Colonic mucosa (tissue), 4 donors: ENCODE data around the gene SVOP. TPM values are rescaled to one million over a fixed set of nuclear protein-coding genes. Genes with fewer than 3 reads are reported as not detected.
A peak's percentile ranks its signal among the peaks of the same experiment; 100 is the strongest.
"Not testable (repeated sequence)": the region's sequence is repeated elsewhere in the genome, so short reads cannot be mapped to it uniquely, and the experiment has no call there.

Source experiments
- DNase-seq: peaks from one replicate; pipeline ENCODE4 v3.0.0-alpha.2; 2020
- H3K27ac ChIP-seq: fragments of 200-600 bp; one replicate; pipeline ENCODE4 v1.8.0; 2021
- H3K27me3 ChIP-seq: fragments of 200-600 bp; one replicate; pipeline ENCODE4 v1.8.0; 2021
- H3K36me3 ChIP-seq: fragments of 200-600 bp; one replicate; pipeline ENCODE4 v1.8.0; 2021
- H3K4me1 ChIP-seq: fragments of 200-600 bp; one replicate; pipeline ENCODE4 v1.8.0; 2021; ENCODE audit warnings: mild to moderate bottlenecking
- H3K4me3 ChIP-seq: fragments of 200-600 bp; one replicate; pipeline ENCODE4 v1.8.0; 2021
- H3K9ac ChIP-seq, 2 donors: one replicate each; pipeline ENCODE4 v1.7.0; 2013; ENCODE audit warnings: control low read depth in 2 of 2, low read depth in 2 of 2, low read length in 2 of 2
- H3K9me3 ChIP-seq: fragments of 200-600 bp; one replicate; pipeline ENCODE4 v1.8.0; 2021
- intact Hi-C: fragments of 100-400 bp; cut with DNase I; formaldehyde crosslinking; loops from one replicate; pipeline ENCODE4 v1.14.1; 2022
- total RNA-seq, 2 donors: library from RNA; stranded (reverse); fragmentation: NEBNext Ultra II Directional in 1 of 2; extraction: Animal tissue kit (Norgen Biotek cat#: 25700) in 1 of 2; gene quantifications; one replicate each; pipeline ENCODE4 v1.2.1, GENCODE V29; 2021
- TF ChIP-seq, protein P1 (sequence below): fragments of 200-600 bp; IDR thresholded peaks from one replicate; pipeline ENCODE4 v1.8.0; 2022; ENCODE audit warnings: antibody characterized with exemption, mild to moderate bottlenecking
- donor health status: healthy.
- donor health status: DM: no; HTN: no; CAD: no.
- donor health status: DM: no; HTN: no; CAD: no.

Gene SVOP
- total RNA-seq, 2 donors from 2014 or later = 0.15 to 0.50 TPM

DNA sequence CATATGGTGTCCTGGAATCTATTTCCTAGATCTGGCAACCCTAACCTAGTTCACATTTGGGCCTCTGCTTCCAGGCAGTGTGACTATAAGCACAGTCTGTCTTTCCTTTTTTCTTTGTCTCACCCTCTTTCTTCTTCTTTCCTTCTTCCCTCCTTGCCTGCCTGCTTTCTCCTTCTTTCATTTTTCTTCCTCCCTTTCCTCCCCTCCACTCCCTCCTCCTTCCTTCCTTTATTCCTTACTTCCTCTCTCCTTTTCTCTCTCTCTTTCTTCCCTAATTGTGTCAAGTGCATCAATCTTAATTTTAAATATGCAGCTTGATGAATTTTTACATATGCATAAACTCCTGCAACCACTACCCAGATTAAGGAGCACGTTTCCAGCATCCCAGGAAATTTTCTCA, 145.6 kb downstream of the SVOP start:
- intact Hi-C loops = no loop called here
- H3K9ac ChIP-seq = no peak overlapping the region
- no peaks in the 10 kb centered on the region for H3K4me1 ChIP-seq
- no peaks in the 10 kb centered on the region for H3K36me3 ChIP-seq
- DNase-seq = no peak
- H3K27ac ChIP-seq = no peak overlapping the region
- no peaks in the 10 kb centered on the region for H3K27me3 ChIP-seq
- TF ChIP-seq, protein P1, sequence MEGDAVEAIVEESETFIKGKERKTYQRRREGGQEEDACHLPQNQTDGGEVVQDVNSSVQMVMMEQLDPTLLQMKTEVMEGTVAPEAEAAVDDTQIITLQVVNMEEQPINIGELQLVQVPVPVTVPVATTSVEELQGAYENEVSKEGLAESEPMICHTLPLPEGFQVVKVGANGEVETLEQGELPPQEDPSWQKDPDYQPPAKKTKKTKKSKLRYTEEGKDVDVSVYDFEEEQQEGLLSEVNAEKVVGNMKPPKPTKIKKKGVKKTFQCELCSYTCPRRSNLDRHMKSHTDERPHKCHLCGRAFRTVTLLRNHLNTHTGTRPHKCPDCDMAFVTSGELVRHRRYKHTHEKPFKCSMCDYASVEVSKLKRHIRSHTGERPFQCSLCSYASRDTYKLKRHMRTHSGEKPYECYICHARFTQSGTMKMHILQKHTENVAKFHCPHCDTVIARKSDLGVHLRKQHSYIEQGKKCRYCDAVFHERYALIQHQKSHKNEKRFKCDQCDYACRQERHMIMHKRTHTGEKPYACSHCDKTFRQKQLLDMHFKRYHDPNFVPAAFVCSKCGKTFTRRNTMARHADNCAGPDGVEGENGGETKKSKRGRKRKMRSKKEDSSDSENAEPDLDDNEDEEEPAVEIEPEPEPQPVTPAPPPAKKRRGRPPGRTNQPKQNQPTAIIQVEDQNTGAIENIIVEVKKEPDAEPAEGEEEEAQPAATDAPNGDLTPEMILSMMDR = no peak
- no peaks in the 10 kb centered on the region for H3K9me3 ChIP-seq
- no peak overlapping the region for H3K4me3 ChIP-seq

DNA sequence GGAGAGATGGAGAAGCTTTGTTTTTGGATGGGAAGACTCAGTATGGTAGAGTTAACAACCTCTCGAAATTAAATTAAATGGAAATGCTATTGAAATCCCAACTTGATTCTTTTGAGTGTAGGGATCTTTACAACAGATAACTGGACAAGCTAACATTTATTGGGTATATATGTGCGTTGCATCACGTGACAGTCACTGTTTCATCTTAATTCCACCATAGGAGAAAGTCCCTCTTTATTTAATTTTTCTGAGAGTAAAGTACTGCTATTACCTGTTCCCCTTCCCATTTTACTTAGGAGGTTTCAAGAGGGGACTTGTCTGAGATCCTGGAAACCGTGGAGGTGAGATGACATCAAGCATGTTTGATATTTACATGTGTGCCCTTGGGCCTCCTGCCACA, 152.1 kb downstream of the SVOP start:
- no peaks in the 10 kb centered on the region for H3K4me1 ChIP-seq
- no peak for DNase-seq
- intact Hi-C loops = no loop called here

DNA sequence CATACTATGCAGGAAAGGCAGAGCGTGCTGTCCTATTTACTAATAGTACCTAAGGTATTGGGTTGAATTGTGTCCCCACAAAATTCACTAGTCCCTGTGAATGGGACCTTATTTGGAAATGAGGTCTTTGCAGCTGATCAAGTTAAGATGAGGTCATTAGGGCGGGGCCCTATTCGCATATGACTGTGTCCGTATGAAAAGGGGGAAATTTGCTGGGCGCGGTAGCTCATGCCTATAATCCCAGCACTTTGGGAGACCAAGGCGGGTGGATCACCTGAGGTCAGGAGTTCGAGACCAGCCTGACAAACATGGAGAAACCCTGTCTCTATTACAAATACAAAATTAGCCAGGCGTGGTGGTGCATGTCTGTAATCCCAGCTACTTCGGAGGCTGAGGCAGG, 154.8 kb downstream of the SVOP start:
- H3K4me3 ChIP-seq, H3K9me3 ChIP-seq, H3K27ac ChIP-seq, H3K9ac ChIP-seq, DNase-seq, H3K27me3 ChIP-seq, H3K4me1 ChIP-seq, intact Hi-C loops, H3K36me3 ChIP-seq: not testable (repeated sequence)

More for the DNA sequence above, 152.1 kb downstream of the SVOP start:
- TF ChIP-seq, protein P1 = no peak
- H3K4me3 ChIP-seq = no peak overlapping the region
- no peak overlapping the region for H3K9ac ChIP-seq
- H3K36me3 ChIP-seq = no peaks in the 10 kb centered on the region
- H3K9me3 ChIP-seq = no peaks in the 10 kb centered on the region
- no peak overlapping the region for H3K27ac ChIP-seq
- H3K27me3 ChIP-seq = no peaks in the 10 kb centered on the region

DNA sequence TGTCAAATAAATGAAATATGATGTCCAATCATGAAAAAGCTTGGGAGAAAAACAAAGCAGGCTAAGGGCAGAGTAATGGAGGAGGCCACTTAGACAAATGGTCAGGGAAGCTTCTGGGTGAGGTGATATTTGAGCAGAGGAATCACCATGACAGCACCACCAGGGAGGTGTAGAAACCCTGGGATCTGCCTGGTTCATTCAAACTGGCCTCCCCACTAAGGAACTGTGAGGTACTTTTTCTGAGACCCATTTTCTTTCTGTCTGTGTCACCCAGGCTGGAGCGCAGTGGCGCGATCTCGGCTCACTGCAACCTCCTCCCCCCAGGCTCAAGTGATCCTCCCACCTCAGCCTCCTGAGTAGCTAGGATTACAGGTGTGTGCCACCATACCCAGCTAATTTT, 155.7 kb downstream of the SVOP start:
- no peak for DNase-seq
- no peak overlapping the region for H3K9ac ChIP-seq
- no peaks in the 10 kb centered on the region for H3K4me1 ChIP-seq
- H3K9me3 ChIP-seq = no peaks in the 10 kb centered on the region
- no peak overlapping the region for H3K27ac ChIP-seq
- intact Hi-C loops = no loop called here
- TF ChIP-seq, protein P1 = no peak
- H3K4me3 ChIP-seq = no peak overlapping the region
- no peaks in the 10 kb centered on the region for H3K27me3 ChIP-seq
- H3K36me3 ChIP-seq = no peaks in the 10 kb centered on the region

DNA sequence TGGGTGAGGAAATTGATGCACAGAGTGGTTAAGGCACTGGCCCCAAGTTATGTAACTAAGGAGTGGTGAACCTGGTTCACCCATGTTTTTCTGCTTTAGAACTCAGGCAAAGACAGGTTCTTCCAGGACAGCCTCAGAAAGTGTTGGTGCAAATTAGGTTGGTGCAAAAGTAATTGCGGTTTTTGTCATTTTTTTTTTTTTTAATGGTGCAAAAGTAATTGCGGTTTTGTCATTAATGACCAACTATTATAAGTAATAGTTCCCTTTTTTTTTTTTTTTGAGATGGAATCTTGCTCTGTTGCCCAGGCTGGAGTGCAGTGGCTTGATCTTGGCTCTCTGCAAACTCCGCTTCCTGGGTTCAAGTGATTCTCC, 158.3 kb downstream of the SVOP start:
- Histone ChIP-seq H3K27ac (no peak overlapping the region), H3K4me1 (peaks cover 6% of the 10 kb centered on the region), H3K9me3 (no peaks in the 10 kb centered on the region), H3K36me3 (no peaks in the 10 kb centered on the region), H3K9ac (no peak overlapping the region), H3K27me3 (no peaks in the 10 kb centered on the region), H3K4me3 (no peak overlapping the region)
- DNase-seq = no peak
- intact Hi-C loops = no loop called here
- TF ChIP-seq, protein P1 = no peak

DNA sequence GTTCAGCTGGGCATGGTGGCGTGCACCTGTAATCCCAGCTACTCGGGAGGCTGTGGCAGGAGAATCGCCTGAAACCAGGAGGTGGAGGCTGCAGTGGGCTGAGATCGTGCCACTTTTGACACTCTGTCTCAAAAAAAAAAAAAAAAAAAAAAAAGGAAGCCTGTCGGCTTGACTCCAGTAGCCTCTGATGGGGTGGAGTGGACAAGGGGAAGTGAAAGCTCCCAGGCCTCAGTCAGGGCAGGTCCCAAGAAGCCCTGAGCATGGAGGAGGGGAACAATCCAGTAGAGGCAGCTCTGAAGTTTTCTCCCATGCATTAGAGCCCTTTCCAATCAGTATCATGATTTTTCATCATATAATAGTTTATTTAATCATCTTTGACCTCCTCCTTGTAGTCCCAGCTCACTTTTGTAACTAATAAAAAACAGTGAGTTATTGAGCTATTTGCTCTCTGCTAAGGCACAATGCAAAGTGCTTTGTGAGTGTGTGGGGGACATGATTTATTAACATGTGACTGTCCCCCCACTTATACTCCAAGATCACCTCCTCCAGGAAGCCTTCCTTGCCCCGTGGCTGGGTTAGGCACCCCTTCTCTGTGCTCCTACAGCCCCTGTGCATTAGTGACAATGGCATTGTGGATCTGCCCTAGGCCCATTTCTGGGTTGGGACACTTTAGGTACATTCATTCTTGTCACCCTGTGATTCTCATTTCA, 158.8 kb downstream of the SVOP start:
- Histone ChIP-seq H3K9ac (no peak overlapping the region), H3K4me3 (no peak overlapping the region), H3K27me3 (no peaks in the 10 kb centered on the region), H3K4me1 (peaks cover 6% of the 10 kb centered on the region), H3K27ac (no peak overlapping the region), H3K9me3 (no peaks in the 10 kb centered on the region), H3K36me3 (no peaks in the 10 kb centered on the region)
- TF ChIP-seq, protein P1 = no peak
- DNase-seq = peak; percentile 64
- intact Hi-C loops = no loop called here
